GM18909 (cell line): Measurements from ENCODE around the gene NRN1L.
A peak's percentile ranks its signal among the peaks of the same experiment; 100 is the strongest.
"Not testable (repeated sequence)": the region's sequence is repeated elsewhere in the genome, so short reads cannot be mapped to it uniquely, and the experiment has no call there.

Experiments
- ATAC-seq: cut with Tn5 transposase; IDR thresholded peaks from one replicate; pipeline ENCODE4 v1.9.1; 2021; ENCODE audit warnings: mild to moderate bottlenecking; ENCODE audit not compliant: unreplicated experiment, poor library complexity

Gene NRN1L

DNA sequence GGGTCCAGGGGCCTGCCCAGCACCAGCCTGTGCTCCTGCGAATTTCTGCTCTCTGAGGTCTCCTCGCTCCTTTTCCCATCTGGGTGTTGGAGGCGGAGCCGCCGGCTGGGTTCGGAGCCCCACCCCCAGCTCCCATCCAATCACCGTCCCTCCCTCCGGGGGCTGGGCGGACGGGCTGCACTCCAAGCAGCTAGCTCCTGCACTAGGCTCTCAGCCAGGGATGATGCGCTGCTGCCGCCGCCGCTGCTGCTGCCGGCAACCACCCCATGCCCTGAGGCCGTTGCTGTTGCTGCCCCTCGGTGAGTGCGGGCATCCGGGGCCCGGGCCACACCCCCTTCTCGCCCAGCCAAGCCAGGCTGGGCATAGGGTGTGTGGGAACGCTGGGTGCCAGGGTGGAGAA is at the start of gene NRN1L:
NRN1L (plus strand) TSS at position 202 of the 400 bp plus-strand sequence; CDS start at position 221, 19 bp downstream.
- ATAC-seq = no peak

DNA sequence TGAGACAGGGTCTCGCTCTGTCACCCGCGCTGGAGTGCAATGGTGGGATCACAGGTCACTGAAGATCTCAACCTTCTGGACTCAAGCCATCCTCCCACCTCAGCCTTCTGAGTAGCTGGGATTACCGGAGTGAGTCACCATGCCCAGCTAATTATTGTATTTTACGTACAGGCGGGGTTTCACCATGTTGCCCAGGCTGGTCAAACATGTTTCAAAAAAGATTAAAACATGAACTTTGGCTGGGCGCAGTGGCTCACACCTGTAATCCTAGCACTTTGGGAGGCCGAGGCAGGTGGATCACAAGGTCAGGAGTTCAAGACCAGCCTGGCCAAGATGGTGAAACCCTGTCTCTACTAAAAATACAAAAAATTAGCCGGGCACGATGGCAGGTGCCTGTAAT is 47.5 kb upstream of the NRN1L start:
- not testable (repeated sequence) for ATAC-seq

DNA sequence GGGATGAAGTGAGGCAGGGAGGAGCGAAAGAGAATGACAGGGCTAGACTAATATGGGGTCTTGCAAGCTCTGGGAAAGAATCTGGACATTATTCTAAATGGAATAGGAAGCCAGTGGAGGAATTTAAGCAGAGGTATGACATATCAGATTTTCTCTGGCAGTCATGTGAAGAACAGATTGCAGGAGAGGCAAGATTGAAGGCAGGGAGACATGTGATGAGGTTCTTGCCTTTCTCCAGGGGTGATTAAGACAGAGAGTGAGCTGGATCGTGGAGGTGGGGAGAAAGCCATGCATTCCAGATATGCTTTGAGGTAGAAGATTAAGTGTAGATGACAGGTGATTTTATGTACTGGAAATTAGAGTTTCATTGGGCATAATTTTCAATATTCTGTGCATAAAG is 46.9 kb upstream of the NRN1L start:
- no peak for ATAC-seq

DNA sequence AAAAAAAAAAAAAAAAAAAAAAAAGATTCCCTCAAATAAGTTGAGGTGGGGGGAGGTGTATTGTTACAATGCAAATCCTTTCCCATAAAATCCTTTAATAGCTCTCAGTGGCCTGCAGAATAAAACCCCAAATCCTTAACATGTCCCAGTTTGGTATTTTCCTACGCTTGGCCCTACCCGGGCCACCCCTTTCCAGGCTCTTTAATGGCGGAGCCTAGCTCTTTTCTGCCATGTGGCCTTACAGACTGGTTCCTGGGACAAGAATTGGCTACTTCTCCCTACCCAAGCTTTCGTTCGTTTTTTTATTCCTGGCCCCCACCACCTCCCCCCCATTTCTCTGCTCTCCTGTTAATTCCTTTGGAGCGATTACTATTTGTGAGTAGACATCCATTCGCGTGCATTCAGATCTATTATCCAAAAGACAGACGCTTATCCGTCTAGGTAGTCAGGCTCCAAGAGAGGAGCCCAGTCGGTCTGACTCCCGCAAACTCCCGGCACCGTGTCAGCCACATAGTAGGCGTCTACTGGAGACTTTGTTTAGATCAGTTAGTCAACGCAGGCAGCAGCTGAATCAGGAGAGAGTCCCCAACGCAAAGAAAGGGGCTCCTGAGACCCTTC is 43.4 kb upstream of the NRN1L start:
- ATAC-seq = no peak

DNA sequence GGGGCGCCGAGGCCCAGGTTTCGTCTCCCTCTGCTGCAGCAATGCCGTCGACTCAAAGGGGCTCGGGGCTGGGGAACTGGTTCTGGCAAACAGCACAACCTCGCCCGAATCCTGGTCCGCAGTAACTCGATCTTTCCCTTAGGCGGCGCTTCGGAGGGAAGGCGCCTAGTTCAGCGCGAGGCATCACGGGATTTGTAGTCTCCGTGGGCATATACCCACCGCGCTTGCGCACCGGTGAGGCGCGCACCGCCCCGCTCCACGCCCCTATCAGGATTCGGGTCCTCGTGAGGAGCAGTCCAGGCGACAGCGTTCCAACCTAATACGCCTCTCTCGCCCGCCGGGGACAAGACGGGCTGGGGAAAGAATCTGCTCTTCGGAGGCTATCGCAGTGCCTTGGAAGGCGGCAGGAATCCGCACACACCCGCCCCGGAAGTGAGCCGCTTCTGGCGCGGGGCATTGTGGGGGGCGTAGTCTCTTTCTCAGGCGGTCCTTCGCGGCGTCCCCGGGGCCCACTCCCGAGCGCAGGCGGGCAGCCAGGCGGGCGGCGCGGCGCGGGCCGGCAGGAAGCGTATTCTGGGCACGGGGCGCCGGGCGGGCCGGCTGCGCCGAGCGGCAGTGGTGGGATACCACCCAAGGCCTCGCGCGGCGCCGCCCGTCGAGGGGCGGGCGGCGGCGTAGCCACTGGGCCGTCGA is 42.7 kb upstream of the NRN1L start, which contains the start of gene THAP11:
THAP11 (plus strand) TSS at position 505 of the 693 bp plus-strand sequence. CDS start 235 bp downstream, outside the sequence.
- ATAC-seq = peak; percentile 54

DNA sequence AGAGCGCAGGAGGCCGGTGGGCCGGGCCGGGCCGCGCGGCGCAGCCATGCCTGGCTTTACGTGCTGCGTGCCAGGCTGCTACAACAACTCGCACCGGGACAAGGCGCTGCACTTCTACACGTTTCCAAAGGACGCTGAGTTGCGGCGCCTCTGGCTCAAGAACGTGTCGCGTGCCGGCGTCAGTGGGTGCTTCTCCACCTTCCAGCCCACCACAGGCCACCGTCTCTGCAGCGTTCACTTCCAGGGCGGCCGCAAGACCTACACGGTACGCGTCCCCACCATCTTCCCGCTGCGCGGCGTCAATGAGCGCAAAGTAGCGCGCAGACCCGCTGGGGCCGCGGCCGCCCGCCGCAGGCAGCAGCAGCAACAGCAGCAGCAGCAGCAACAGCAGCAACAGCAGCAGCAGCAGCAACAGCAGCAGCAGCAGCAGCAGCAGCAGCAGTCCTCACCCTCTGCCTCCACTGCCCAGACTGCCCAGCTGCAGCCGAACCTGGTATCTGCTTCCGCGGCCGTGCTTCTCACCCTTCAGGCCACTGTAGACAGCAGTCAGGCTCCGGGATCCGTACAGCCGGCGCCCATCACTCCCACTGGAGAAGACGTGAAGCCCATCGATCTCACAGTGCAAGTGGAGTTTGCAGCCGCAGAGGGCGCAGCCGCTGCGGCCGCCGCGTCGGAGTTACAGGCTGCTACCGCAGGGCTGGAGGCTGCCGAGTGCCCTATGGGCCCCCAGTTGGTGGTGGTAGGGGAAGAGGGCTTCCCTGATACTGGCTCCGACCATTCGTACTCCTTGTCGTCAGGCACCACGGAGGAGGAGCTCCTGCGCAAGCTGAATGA is 42.0 kb upstream of the NRN1L start:
- ATAC-seq = peak; percentile 6

DNA sequence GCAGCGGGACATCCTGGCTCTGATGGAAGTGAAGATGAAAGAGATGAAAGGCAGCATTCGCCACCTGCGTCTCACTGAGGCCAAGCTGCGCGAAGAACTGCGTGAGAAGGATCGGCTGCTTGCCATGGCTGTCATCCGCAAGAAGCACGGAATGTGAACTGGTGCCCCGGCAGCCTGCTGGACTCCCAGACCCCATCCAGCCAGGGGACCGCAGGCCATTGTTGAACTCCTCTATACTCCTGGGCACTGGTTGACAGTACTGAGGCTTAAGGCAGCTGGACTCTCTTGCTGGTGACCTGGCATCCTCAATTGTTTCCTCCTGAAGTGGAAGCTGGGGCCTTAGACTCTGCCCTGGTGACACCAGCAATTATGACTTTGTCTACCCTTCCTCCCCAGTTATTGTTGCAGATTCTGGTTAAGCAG is 41.3 kb upstream of the NRN1L start:
- no peak for ATAC-seq

DNA sequence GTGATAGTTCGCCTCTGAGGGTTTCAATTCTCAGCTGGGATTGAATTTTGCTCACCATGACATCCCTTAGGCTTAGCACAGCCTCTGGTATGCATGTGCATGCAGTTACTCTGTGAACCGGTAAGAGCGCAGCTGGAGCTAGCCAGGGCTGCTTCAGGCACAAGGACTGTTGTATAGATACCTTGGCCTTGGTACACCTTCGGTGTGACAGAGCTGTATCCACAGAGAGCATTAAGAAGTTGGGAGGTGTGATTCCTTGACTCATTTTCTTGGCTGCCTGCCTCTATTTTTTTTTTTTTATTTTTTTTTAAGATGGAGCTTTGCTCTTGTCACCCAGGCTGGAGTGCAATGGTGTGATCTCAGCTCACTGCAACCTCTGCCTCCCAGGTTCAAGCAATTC is 40.2 kb upstream of the NRN1L start:
- ATAC-seq = no peak

DNA sequence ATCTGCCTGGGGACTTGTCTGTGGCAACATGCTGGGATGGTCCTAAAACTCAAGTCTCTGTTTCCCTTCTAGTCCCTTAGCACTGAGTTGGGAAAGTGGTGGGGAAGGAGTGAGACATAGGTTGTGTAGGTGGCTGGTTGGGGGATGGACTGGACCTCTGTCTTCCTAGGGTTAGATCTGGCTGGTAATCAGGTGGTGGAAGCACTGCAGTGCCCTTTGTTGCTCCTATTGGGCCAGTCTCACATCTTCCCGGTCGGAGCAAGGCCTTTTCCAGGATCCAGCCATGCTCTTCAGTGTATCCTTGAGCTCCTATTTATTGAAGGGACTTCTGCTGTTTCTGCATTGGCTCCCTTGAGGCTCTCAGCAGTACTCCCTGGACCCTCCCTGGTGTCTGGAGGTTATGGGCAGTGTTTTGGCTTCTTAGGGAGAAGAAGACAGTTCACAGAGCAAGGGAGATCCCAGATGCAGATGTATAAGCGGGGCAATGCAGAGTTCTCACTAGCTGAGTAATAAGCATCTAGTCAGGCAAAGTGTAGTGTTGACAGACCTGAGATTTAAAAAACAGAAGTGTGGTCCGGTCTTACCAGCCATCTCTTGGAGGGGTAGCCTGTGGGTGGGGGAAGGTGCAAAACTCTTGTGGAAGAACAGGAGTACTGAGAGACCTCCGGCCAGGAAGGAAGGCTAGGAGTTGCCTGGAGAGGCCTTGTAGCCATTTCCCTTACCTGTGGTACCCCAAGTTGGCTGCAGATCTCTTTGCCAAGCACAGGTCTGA is 39.2 kb upstream of the NRN1L start:
- no peak for ATAC-seq

DNA sequence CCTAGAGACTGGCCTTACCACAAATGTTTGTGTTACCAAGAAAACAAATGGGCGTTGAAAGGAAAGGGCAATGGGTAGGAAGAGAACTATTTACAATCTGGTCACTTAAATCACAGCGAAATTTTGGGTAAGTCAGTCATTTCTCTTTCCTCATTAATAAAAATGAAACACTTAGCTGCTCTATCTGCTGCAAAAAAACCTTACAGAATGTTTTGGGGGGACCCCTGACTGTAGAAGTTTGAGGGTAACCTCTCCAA is 38.7 kb upstream of the NRN1L start:
- ATAC-seq = no peak

DNA sequence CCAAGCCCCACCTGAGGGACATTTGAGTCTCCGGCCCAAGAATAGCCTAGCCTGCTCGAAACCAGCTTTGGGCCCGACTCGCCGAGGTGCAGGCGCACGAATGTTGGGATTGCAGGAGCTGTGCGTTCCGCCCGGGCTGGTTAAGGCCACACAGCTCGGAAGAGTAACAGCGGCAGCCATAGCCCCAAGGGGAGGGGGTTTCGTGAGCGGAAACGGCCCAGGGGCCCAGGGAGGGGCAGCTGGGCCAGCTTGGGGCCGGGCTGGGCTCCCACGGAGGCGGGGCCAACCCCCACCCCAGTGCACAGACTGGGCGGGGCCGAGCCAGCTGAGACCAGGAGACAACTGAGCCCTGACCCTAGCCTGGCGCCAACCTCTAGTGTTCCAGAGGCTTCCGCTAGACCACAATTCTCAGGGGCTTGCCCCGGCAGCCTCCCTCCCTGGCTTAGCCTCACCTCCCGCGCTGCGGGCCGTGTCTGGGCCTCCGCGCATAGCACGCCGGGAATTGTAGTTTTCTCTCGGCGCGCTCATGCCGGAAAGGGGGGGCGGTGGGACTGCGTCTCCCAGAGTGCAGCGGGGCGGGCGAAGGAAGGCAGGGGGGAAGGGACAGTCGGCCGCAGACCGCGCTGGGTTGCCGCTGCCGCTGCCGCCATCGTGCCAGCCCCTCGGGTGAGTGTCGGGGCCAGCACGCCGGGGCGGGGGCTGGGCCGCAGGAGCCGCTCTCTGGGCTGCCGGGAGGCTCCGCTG is 38.2 kb upstream of the NRN1L start, which contains the start of gene NUTF2:
NUTF2 (plus strand) TSS at position 614 of the 744 bp plus-strand sequence. CDS start 18,198 bp downstream, outside the sequence.
- peak; percentile 61 for ATAC-seq

DNA sequence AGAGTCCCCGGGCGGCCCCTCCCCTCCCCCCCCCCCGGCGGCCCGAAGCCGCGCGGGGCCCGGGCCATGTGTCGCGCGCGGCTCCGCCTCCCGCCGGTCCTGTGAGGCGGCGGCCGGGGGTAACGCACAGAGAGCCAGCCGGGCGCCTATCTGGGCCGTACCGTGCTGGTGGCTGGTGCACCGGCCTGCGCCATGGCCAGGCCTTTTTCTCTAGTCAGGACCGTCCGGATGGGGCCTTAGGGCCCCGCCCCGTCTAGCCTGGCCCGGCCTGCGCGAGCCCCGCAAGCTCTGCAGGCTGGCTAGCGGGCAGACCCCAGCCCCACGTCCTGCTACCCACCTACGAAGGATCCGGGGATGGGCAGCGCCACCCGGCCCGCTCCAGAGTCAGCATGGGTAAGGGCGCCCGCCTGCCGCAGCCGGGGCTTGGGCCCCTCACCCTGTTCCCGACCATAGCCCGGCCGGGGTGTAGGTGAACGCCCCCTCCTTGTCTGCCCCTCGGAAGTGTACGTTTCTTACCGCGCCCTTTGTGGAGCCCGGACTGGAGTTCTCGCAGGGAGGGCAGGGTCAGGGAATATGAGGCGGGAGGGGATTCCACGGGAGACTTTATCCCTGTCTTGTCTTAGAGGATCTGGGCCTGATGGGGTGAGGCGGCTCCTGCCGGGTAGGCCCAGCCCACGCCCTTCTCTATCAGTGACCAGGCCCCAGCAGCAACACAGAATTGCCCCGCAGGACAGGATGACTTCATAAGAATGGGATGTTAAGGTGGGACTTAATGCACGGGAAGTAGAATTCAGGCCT is 37.4 kb upstream of the NRN1L start, which contains the start of gene CENPT:
CENPT (minus strand) TSS at position 630 of the 798 bp plus-strand sequence. CDS start 13,834 bp downstream, outside the sequence.
- ATAC-seq = peak; percentile 41

DNA sequence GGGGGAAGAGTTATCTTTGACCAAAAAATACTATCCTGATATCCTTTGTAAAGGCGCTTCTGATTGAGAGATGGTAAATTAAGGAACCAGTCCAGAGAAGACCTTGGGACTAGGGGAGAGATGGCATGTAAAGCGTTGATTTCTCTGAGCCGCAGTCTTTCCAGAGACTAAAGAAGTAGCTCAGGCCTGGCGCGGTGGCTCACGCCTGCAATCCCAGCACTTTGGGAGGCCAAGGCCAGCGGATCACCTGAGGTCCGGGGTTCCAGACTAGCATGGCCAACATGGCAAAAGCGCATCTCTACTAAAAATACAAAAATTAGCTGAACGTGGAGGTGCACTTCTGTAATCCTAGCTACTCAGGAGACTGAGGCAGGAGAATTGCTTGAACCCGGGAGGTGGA is 36.6 kb upstream of the NRN1L start:
- ATAC-seq = no peak

DNA sequence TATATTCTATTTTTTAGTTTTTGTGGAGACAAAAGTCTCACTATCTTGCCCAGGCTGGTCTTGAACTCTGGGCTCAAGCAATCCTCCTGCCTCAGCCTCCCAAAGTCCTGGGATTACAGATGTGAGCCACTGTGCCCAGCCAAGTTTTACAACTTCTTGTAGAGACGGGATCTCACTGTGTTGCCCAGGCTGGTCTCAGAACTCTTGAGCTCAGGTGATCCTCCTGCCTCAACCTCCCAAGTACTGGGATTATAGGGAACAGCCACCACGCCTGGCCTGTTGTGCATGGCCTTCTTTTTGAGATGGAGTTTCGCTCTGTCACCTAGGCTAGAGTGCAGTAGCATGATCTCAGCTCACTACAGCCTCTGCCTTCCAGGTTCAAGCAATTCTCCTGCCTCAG is 31.0 kb upstream of the NRN1L start:
- no peak for ATAC-seq

DNA sequence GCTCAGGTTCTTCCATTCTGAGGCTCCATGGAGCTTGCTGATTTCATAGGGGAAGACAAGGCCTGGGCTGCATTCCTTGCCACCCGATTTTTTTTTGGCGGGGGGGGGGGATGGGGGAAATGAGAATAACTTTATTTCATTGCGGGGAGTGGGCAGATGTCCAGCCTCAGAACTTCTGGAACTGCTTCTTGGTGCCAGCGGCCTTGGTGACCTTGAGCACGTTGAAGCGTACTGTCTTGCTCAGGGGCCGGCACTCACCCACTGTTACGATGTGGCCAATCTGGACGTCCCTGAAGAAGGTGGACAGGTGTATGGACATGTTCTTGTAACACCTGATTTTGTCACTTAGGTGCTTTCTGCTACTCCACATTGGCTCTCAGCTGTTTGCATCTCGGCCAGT is 28.9 kb upstream of the NRN1L start:
- ATAC-seq = no peak

DNA sequence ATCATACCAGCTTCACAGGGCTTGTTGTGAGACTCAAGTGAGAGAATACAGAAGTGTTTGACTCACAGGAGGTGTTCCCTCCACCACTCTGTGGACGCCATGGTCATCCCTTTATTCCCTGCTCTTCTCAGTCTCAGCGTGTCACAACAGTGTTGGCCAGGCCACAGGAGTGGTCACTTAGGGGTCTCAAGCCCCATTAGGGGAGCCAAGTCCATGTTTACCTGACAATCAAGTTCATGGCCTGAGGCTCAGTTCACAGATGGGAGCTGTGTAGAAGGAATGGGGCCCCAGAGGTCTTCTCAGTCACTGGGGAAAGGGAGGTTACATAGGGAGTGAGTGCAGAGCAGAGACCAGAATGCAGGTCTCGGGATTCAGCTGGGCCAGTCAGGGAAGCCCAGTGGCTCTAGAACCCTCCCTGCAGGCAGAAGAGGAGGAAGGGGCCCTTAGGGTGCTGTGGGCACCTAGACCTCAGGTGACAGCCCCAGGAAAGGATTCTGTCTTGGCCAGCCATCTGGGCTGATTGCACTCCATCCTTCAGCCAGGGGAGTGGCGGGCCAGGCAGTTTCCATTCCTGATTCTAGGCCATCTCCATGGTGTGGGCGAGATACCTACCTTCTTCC is 27.6 kb upstream of the NRN1L start:
- no peak for ATAC-seq

DNA sequence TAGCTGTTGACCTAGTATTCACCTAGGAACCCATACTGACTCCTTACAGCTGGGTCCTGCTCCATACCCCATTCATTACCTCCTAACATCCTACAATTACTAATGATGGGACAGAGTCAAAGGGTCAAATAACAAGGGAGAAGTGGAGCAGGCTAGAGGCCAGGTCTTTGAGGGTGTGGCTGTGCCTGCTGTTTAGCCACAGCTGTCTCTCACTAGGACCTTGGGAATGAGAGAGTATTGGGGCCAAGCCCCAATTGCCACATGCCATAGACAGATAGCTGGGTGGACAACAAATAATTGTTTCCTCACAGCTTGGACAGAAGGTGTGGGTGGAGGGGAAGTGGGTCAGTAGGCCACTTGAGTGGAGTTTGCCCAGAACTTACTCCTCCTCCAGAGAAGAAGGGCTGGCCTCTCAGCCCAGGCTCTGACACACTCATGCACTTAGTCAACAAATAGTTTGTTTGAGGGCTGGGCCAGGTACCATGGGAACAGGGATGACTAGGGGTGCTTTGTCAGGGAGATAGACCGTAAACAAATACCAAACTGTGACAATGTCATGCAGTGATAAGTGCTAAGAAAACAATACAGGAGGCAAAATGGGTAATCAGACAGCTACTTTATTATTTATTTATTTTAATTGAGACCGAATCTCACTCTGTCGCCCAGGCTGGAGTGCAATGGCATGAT is 27.0 kb upstream of the NRN1L start:
- no peak for ATAC-seq

DNA sequence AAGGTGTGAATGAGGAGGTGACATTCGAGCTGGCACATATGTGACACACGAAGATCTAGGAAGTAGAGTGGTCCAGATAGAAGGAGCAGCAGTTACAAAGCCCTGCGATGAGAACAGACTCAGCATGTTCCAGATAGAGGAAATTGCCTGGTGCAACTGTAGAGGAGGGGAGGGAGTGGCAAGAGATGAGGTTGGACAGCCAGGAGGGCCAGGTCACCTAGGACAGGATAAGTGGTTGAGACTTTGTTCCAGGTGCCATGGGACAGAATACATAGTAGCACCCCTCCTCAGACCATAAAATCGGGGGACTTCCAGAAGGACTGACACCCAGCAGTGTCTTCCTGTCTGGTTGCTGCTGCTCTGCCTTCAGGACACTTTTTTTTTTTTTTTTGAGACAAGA is 26.2 kb upstream of the NRN1L start:
- ATAC-seq = no peak
